Measurements from ENCODE around the gene PLXNA1.

- no peak for TF ChIP-seq EZH2 (IDR thresholded peaks at IDR 0.05)
- TF ChIP-seq, protein P1, sequence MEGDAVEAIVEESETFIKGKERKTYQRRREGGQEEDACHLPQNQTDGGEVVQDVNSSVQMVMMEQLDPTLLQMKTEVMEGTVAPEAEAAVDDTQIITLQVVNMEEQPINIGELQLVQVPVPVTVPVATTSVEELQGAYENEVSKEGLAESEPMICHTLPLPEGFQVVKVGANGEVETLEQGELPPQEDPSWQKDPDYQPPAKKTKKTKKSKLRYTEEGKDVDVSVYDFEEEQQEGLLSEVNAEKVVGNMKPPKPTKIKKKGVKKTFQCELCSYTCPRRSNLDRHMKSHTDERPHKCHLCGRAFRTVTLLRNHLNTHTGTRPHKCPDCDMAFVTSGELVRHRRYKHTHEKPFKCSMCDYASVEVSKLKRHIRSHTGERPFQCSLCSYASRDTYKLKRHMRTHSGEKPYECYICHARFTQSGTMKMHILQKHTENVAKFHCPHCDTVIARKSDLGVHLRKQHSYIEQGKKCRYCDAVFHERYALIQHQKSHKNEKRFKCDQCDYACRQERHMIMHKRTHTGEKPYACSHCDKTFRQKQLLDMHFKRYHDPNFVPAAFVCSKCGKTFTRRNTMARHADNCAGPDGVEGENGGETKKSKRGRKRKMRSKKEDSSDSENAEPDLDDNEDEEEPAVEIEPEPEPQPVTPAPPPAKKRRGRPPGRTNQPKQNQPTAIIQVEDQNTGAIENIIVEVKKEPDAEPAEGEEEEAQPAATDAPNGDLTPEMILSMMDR (IDR thresholded peaks at IDR 0.05 in 2 of 3, conservative IDR thresholded peaks at IDR 0.05 in 1 of 3; ENCODE audit: borderline replicate concordance in 1 of 3, insufficient read depth in 1 of 3, low read depth in 2 of 3, low read length in 2 of 3) = no peak
- TF ChIP-seq, protein P2, sequence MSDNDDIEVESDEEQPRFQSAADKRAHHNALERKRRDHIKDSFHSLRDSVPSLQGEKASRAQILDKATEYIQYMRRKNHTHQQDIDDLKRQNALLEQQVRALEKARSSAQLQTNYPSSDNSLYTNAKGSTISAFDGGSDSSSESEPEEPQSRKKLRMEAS (IDR thresholded peaks at IDR 0.05) = no peak
- TF ChIP-seq POLR2AphosphoS5 (IDR thresholded peaks at IDR 0.05; ENCODE audit: low read depth, low read length) = no peak
- no peak for TF ChIP-seq POLR2A (IDR thresholded peaks at IDR 0.05; ENCODE audit: borderline replicate concordance, extremely low read depth, insufficient read depth, insufficient read length)
- no peak for TF ChIP-seq FOSL1 (IDR thresholded peaks at IDR 0.05; ENCODE audit: low read depth)
- TF ChIP-seq REST (IDR thresholded peaks at IDR 0.05; ENCODE audit: low read depth) = no peak
- no peak for TF ChIP-seq EZH2phosphoT487 (IDR thresholded peaks at IDR 0.05; ENCODE audit: borderline replicate concordance)
- no peak for TF ChIP-seq SIN3A (IDR thresholded peaks at IDR 0.05; ENCODE audit: low read depth)
- no peak for TF ChIP-seq ZNF274 (IDR thresholded peaks at IDR 0.05; ENCODE audit: low read depth, low read length)
- TF ChIP-seq JUND (IDR thresholded peaks at IDR 0.05) = no peak
- TF ChIP-seq CEBPB (IDR thresholded peaks at IDR 0.05; ENCODE audit: low read depth) = no peak
- TF ChIP-seq SP1 (IDR thresholded peaks at IDR 0.05; ENCODE audit: low read depth) = no peak
These were observed 10.5 kb downstream of the PLXNA1 start for GRCh38 chr3:126993436-126993835.
